Measurements from ENCODE around the gene APBB2. TPM values are rescaled to one million over a fixed set of nuclear protein-coding genes. Genes with fewer than 3 reads are reported as not detected.
"Not testable (repeated sequence)": the region's sequence is repeated elsewhere in the genome, so short reads cannot be mapped to it uniquely, and the experiment has no call there.

Gene APBB2
- total RNA-seq, 2 experiments from 2014 or later = 3.1 to 5.5 TPM

- no peak overlapping the region for H3K27ac Mint-ChIP-seq
- H3K36me3 Mint-ChIP-seq = no peaks in the 10 kb centered on the region
- no peak overlapping the region for H3K4me3 Mint-ChIP-seq
- H3K4me1 Mint-ChIP-seq = no peaks in the 10 kb centered on the region
- peaks cover 2% of the 10 kb centered on the region for H3K9me3 Mint-ChIP-seq
- peaks cover 9% of the 10 kb centered on the region for H3K27me3 Mint-ChIP-seq
- no peak for DNase-seq
These were observed 53.0 kb downstream of the APBB2 start for GRCh38 chr4:41161355-41161754.

- Mint-ChIP-seq H3K27me3 (peaks cover 9% of the 10 kb centered on the region), H3K9me3 (peaks cover 2% of the 10 kb centered on the region), H3K36me3 (no peaks in the 10 kb centered on the region), H3K27ac (no peak overlapping the region), H3K4me1 (no peaks in the 10 kb centered on the region), H3K4me3 (no peak overlapping the region)
- no peak for DNase-seq
These were observed 53.5 kb downstream of the APBB2 start for GRCh38 chr4:41160856-41161255.

- no peak overlapping the region for H3K27ac Mint-ChIP-seq
- no peak for DNase-seq
- H3K4me3 Mint-ChIP-seq = no peak overlapping the region
- peaks cover 4% of the 10 kb centered on the region for H3K27me3 Mint-ChIP-seq
- H3K9me3 Mint-ChIP-seq = no peaks in the 10 kb centered on the region
- H3K36me3 Mint-ChIP-seq = no peaks in the 10 kb centered on the region
- H3K4me1 Mint-ChIP-seq = no peaks in the 10 kb centered on the region
These were observed 54.1 kb downstream of the APBB2 start for GRCh38 chr4:41160012-41160789.

- Mint-ChIP-seq H3K27me3 (peaks cover 8% of the 10 kb centered on the region), H3K4me1 (no peaks in the 10 kb centered on the region)
These were observed 55.6 kb downstream of the APBB2 start for GRCh38 chr4:41158756-41159155.

GRCh38 chr4:41158274-41158673, 56.1 kb downstream of the APBB2 start:
- no peaks in the 10 kb centered on the region for H3K4me1 Mint-ChIP-seq
- peaks cover 8% of the 10 kb centered on the region for H3K27me3 Mint-ChIP-seq
- no peaks in the 10 kb centered on the region for H3K36me3 Mint-ChIP-seq
- H3K9me3 Mint-ChIP-seq = no peaks in the 10 kb centered on the region
- H3K4me3 Mint-ChIP-seq = no peak overlapping the region
- no peak for DNase-seq
- H3K27ac Mint-ChIP-seq = no peak overlapping the region

More at GRCh38 chr4:41158756-41159155, 55.6 kb downstream of the APBB2 start:
- no peak overlapping the region for H3K4me3 Mint-ChIP-seq
- H3K27ac Mint-ChIP-seq = no peak overlapping the region
- no peak for DNase-seq
- no peaks in the 10 kb centered on the region for H3K9me3 Mint-ChIP-seq
- no peaks in the 10 kb centered on the region for H3K36me3 Mint-ChIP-seq

GRCh38 chr4:41157009-41157408, 57.3 kb downstream of the APBB2 start:
- Mint-ChIP-seq H3K4me3 (no peak overlapping the region), H3K36me3 (no peaks in the 10 kb centered on the region), H3K4me1 (no peaks in the 10 kb centered on the region), H3K27me3 (peaks cover 8% of the 10 kb centered on the region), H3K27ac (no peak overlapping the region), H3K9me3 (no peaks in the 10 kb centered on the region)
- no peak for DNase-seq

GRCh38 chr4:41156574-41156973, 57.8 kb downstream of the APBB2 start:
- peaks cover 8% of the 10 kb centered on the region for H3K27me3 Mint-ChIP-seq
- no peak overlapping the region for H3K4me3 Mint-ChIP-seq

GRCh38 chr4:41155194-41155830, 59.0 kb downstream of the APBB2 start:
- H3K4me1 Mint-ChIP-seq = no peaks in the 10 kb centered on the region
- H3K27ac Mint-ChIP-seq = no peak overlapping the region
- H3K36me3 Mint-ChIP-seq = no peaks in the 10 kb centered on the region
- H3K27me3 Mint-ChIP-seq = peaks cover 14% of the 10 kb centered on the region
- H3K4me3 Mint-ChIP-seq = no peak overlapping the region
- no peak for DNase-seq
- no peaks in the 10 kb centered on the region for H3K9me3 Mint-ChIP-seq

More at GRCh38 chr4:41156574-41156973, 57.8 kb downstream of the APBB2 start:
- Mint-ChIP-seq H3K9me3 (no peaks in the 10 kb centered on the region), H3K4me1 (no peaks in the 10 kb centered on the region), H3K36me3 (no peaks in the 10 kb centered on the region), H3K27ac (no peak overlapping the region)
- DNase-seq = no peak

GRCh38 chr4:41154814-41155177, 59.5 kb downstream of the APBB2 start:
- no peaks in the 10 kb centered on the region for H3K4me1 Mint-ChIP-seq
- DNase-seq = no peak
- no peak overlapping the region for H3K27ac Mint-ChIP-seq
- H3K4me3 Mint-ChIP-seq = no peak overlapping the region
- no peaks in the 10 kb centered on the region for H3K9me3 Mint-ChIP-seq
- peaks cover 14% of the 10 kb centered on the region for H3K27me3 Mint-ChIP-seq
- no peaks in the 10 kb centered on the region for H3K36me3 Mint-ChIP-seq

- Mint-ChIP-seq H3K27ac (no peak overlapping the region), H3K4me3 (no peak overlapping the region), H3K9me3 (no peaks in the 10 kb centered on the region), H3K27me3 (peaks cover 14% of the 10 kb centered on the region), H3K36me3 (no peaks in the 10 kb centered on the region), H3K4me1 (no peaks in the 10 kb centered on the region)
- no peak for DNase-seq
These were observed 60.1 kb downstream of the APBB2 start for GRCh38 chr4:41154010-41154813.

- Mint-ChIP-seq H3K9me3 (no peaks in the 10 kb centered on the region), H3K36me3 (no peaks in the 10 kb centered on the region), H3K27ac (no peak overlapping the region), H3K4me1 (no peaks in the 10 kb centered on the region), H3K4me3 (no peak overlapping the region), H3K27me3 (peaks cover 14% of the 10 kb centered on the region)
- DNase-seq = no peak
These were observed 63.9 kb downstream of the APBB2 start for GRCh38 chr4:41150401-41150800.

- not testable (repeated sequence) for H3K4me3 Mint-ChIP-seq, H3K9me3 Mint-ChIP-seq, DNase-seq, H3K4me1 Mint-ChIP-seq, H3K27ac Mint-ChIP-seq, H3K36me3 Mint-ChIP-seq
- H3K27me3 Mint-ChIP-seq = peaks cover 11% of the 10 kb centered on the region
These were observed 64.8 kb downstream of the APBB2 start for GRCh38 chr4:41149568-41149967.

- Mint-ChIP-seq H3K4me1 (no peaks in the 10 kb centered on the region), H3K27ac (no peak overlapping the region), H3K36me3 (no peaks in the 10 kb centered on the region), H3K9me3 (no peaks in the 10 kb centered on the region), H3K27me3 (peaks cover 10% of the 10 kb centered on the region), H3K4me3 (no peak overlapping the region)
- no peak for DNase-seq
These were observed 65.4 kb downstream of the APBB2 start for GRCh38 chr4:41148931-41149330.

GRCh38 chr4:41148292-41148691, 66.0 kb downstream of the APBB2 start:
- no peak overlapping the region for H3K27ac Mint-ChIP-seq
- H3K9me3 Mint-ChIP-seq = no peaks in the 10 kb centered on the region
- no peaks in the 10 kb centered on the region for H3K4me1 Mint-ChIP-seq
- H3K36me3 Mint-ChIP-seq = no peaks in the 10 kb centered on the region
- peaks cover 10% of the 10 kb centered on the region for H3K27me3 Mint-ChIP-seq
- DNase-seq = no peak
- H3K4me3 Mint-ChIP-seq = no peak overlapping the region

- H3K27ac Mint-ChIP-seq, DNase-seq, H3K36me3 Mint-ChIP-seq, H3K27me3 Mint-ChIP-seq, H3K9me3 Mint-ChIP-seq, H3K4me1 Mint-ChIP-seq, H3K4me3 Mint-ChIP-seq: not testable (repeated sequence)
These were observed 66.8 kb downstream of the APBB2 start for GRCh38 chr4:41147570-41147969.

All from activated naive CD8-positive, alpha-beta T cell treated with anti-CD3 and anti-CD28 coated beads for 36 hours (primary cell).